ENCODE measurements around the gene UCHL3. TPM values are rescaled to one million over a fixed set of nuclear protein-coding genes. Genes with fewer than 3 reads are reported as not detected.
A peak's percentile ranks its signal among the peaks of the same experiment; 100 is the strongest.

Gene UCHL3
- total RNA-seq, 2 experiments from 2014 or later = 16.0 to 17.7 TPM

DNA sequence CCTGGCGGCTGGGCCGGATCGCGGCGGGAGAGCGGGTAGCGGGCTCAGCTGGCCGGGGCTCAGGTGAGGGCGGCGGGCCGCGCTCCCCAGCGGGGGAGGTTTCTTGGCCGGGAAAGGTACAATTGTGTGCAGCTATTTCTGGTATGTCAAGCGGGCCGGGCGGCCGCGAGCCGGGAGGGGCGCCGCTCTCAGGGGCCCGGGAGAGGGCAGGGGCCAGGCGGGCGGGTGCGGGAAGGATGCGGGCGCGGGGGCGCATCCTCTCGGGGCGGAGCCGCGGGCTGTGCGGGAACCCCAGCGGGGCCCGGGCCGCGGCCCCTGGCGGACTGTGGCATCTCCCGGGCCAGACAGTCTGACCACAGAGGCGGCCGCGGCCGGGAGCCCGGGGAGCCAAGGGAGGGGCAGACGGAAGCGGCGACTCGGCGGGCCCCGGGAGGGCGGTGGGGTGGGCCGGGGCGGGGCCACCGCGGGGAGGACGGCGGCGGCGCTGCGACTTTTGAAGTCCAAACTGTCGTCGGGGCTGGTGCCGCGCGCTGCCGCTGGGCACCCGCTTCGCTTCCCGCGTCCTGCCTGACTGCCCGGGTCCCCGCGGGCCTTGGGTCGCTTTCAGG, 86.3 kb downstream of the UCHL3 start, which contains the start of gene LMO7:
LMO7 (plus strand) TSS at position 503 of the 608 bp plus-strand sequence. CDS start 328 bp downstream, outside the sequence.
- no peaks in the 10 kb centered on the region for H3K36me3 Mint-ChIP-seq (ENCODE audit: low read depth)
- POLR2A ChIA-PET = interaction anchor here (0.7 to 1.2 kb wide), 3 partner anchors 60 to 125 kb away, joined by 3 to 4 read pairs (median 3); no protein-coding TSS in a partner anchor
- Histone ChIP-seq H3K4me3 (ENCODE audit: low read length) (peak within 1 kb of the TSS; percentile 70), H3K4me1 (ENCODE audit: insufficient read depth, low read length) (peaks cover 15% of the 10 kb centered on the region), H3K27me3 (ENCODE audit: control insufficient read depth in 1 of 2, insufficient read depth in 2 of 2, low read length in 2 of 2) (no peaks in the 10 kb centered on the region), H3K9me3 (ENCODE audit: control insufficient read depth in 1 of 2, insufficient read depth in 1 of 2, low read length in 2 of 2) (no peaks in the 10 kb centered on the region), H3K36me3 (ENCODE audit: insufficient read depth, low read length) (no peaks in the 10 kb centered on the region), H3K27ac (ENCODE audit: low read depth in 1 of 2, low read length in 2 of 2) (no peak within 1 kb of the TSS)
- no peaks in the 10 kb centered on the region for H3K9me3 Mint-ChIP-seq
- intact Hi-C loops (cut with DNase I, micrococcal nuclease) = loop anchor here in 1 of 2 experiments (5.0 kb wide), 2 partner anchors 84 to 1251 kb away; partner anchors contain the start of gene KCTD12
- H3K27ac Mint-ChIP-seq = peak within 1 kb of the TSS; percentile 84
- DNase-seq (peak; percentile 11 to 77 (median 42)), ATAC-seq (ENCODE audit: poor library complexity) (peak; percentile 56)
- H3K4me1 Mint-ChIP-seq (ENCODE audit: low read depth) = peaks cover 24% of the 10 kb centered on the region
- peak within 1 kb of the TSS; percentile 90 for H3K4me3 Mint-ChIP-seq
- no peak for TF ChIP-seq CTCF (IDR thresholded peaks at IDR 0.05)
- CTCF ChIA-PET = no interaction called here
- H3K27me3 Mint-ChIP-seq = peaks cover 10% of the 10 kb centered on the region

DNA sequence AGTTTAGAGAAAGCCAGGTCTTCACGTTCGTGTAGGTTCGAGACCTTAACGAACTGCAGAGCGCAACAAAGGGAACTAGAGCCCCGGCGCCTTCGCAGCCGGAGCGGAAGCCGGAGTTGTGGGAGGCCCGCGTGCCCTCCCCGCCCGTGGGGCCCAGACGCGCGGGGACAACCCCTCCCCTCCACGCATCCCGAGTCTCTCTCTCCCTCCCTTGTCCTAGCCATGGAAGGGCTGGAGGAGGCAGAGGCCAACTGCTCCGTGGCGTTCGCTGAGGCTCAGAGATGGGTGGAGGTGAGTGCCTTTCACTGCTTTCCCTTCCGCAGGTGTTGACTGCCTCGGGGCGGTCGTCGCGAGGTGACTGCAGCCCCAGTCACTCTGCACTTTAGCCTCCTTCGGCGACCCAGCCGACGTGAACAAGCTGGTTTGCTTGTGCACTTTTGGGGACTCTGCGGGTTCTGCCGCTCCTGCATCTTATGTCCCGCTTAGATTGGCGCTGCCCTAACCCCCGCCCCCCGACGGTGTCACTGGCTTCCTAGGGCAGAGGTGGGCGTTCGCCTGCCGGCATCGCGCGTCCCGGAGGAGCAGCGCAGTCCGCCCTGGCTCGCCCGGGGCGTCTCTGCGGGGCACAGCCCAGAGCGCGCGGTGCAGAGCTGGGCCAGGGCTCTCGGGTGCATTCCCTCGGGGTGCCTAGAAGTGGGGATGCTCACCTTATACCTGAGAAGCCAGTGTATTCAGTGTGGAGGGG, 87.0 kb downstream of the UCHL3 start:
- H3K9me3 Mint-ChIP-seq = no peaks in the 10 kb centered on the region
- H3K36me3 Mint-ChIP-seq (ENCODE audit: low read depth) = no peaks in the 10 kb centered on the region
- Histone ChIP-seq H3K27ac (ENCODE audit: low read depth in 1 of 2, low read length in 2 of 2) (no peak overlapping the region), H3K4me1 (ENCODE audit: insufficient read depth, low read length) (peaks cover 15% of the 10 kb centered on the region), H3K27me3 (ENCODE audit: control insufficient read depth in 1 of 2, insufficient read depth in 2 of 2, low read length in 2 of 2) (no peaks in the 10 kb centered on the region), H3K9me3 (ENCODE audit: control insufficient read depth in 1 of 2, insufficient read depth in 1 of 2, low read length in 2 of 2) (no peaks in the 10 kb centered on the region), H3K4me3 (ENCODE audit: low read length) (peak overlapping the region; percentile 70), H3K36me3 (ENCODE audit: insufficient read depth, low read length) (no peaks in the 10 kb centered on the region)
- peak overlapping the region; percentile 56 for H3K27ac Mint-ChIP-seq
- DNase-seq (peak in 13 of 14 experiments; percentile 11 to 74 (median 40)), ATAC-seq (ENCODE audit: poor library complexity) (peak; percentile 64)
- ChIA-PET CTCF (no interaction called here), POLR2A (interaction anchor here (0.6 to 1.2 kb wide), 2 partner anchors 125 to 130 kb away, joined by 3 to 4 read pairs; no protein-coding TSS in a partner anchor)
- peak overlapping the region; percentile 88 for H3K4me3 Mint-ChIP-seq
- TF ChIP-seq CTCF (IDR thresholded peaks at IDR 0.05) = no peak
- intact Hi-C loops (cut with DNase I, micrococcal nuclease) = loop anchor here in 1 of 2 experiments (5.0 kb wide), 2 partner anchors 84 to 1251 kb away; partner anchors contain the start of gene KCTD12
- H3K27me3 Mint-ChIP-seq = peaks cover 10% of the 10 kb centered on the region
- H3K4me1 Mint-ChIP-seq (ENCODE audit: low read depth) = peaks cover 24% of the 10 kb centered on the region

GRCh38 chr13:75637181-75637750, 87.7 kb downstream of the UCHL3 start:
- ATAC-seq (ENCODE audit: poor library complexity) (no peak), DNase-seq (no peak)
- Histone ChIP-seq H3K4me3 (ENCODE audit: low read length) (peak overlapping the region; percentile 70), H3K36me3 (ENCODE audit: insufficient read depth, low read length) (no peaks in the 10 kb centered on the region), H3K4me1 (ENCODE audit: insufficient read depth, low read length) (peaks cover 15% of the 10 kb centered on the region), H3K27ac (ENCODE audit: low read depth in 1 of 2, low read length in 2 of 2) (no peak overlapping the region), H3K9me3 (ENCODE audit: control insufficient read depth in 1 of 2, insufficient read depth in 1 of 2, low read length in 2 of 2) (no peaks in the 10 kb centered on the region), H3K27me3 (ENCODE audit: control insufficient read depth in 1 of 2, insufficient read depth in 2 of 2, low read length in 2 of 2) (no peaks in the 10 kb centered on the region)
- Mint-ChIP-seq H3K4me1 (ENCODE audit: low read depth) (peaks cover 24% of the 10 kb centered on the region), H3K27me3 (peaks cover 10% of the 10 kb centered on the region), H3K27ac (no peak overlapping the region), H3K9me3 (no peaks in the 10 kb centered on the region), H3K4me3 (peak overlapping the region; percentile 88), H3K36me3 (ENCODE audit: low read depth) (no peaks in the 10 kb centered on the region)
- POLR2A ChIA-PET = interaction anchor here (0.6 to 1.2 kb wide), 2 partner anchors 124 to 129 kb away, joined by 3 to 4 read pairs; no protein-coding TSS in a partner anchor
- no peak for TF ChIP-seq CTCF (IDR thresholded peaks at IDR 0.05)
- CTCF ChIA-PET = no interaction called here
- intact Hi-C loops (cut with DNase I, micrococcal nuclease) = loop anchor here in 1 of 2 experiments (5.0 kb wide), 2 partner anchors 85 to 1250 kb away; partner anchors contain the start of gene KCTD12
